Endothelial cell of umbilical vein (primary cell): ENCODE data around the gene KRT77. TPM values are rescaled to one million over a fixed set of nuclear protein-coding genes. Genes with fewer than 3 reads are reported as not detected.

Source experiments
- BruUV-seq: library from RNA; stranded (reverse); fragments of 400-500 nt; replicated peaks from 2 replicates; lab custom pipeline; 2021; lab: Mats Ljungman, UMichigan
- CTCF ChIA-PET: fragments of 300-600, 350-600 bp; sonication (Branson Sonifier 250); formaldehyde crosslinking; loops from one replicate; lab custom pipeline; 2021; ENCODE audit warnings: antibody characterized with exemption, inconsistent platforms; lab: Charles Lee
- POLR2A ChIA-PET: fragments of 300-600, 350-600 bp; sonication (Branson Sonifier 250); formaldehyde crosslinking; loops from one replicate; lab custom pipeline; 2021; ENCODE audit warnings: antibody characterized with exemption, inconsistent platforms; lab: Charles Lee
- DNase-seq: peaks from one replicate; pipeline ENCODE4 v3.0.0-alpha.2; 2011; ENCODE audit warnings: low read depth, low spot score
- FAIRE-seq: peaks from 2 replicates; lab custom pipeline; 2011; peaks lifted over from hg19 to GRCh38; lab: Jason Lieb, UNC
- H2AFZ ChIP-seq: 2 replicates; pipeline ENCODE4 v1.6.0; 2012; ENCODE audit warnings: low read depth, low read length, control low read depth, inconsistent platforms
- H3K27ac ChIP-seq: 2 replicates; pipeline ENCODE4 v1.5.1; 2011; ENCODE audit warnings: low read depth, mild to moderate bottlenecking, control low read depth, low read length, moderate library complexity; ENCODE audit not compliant: insufficient read depth
- H3K27me3 ChIP-seq, 2 experiments: 2 replicates each; pipeline versions ENCODE4 v1.6.0 to v1.6.1; 2011; ENCODE audit warnings: low read length in 2 of 2, mixed read lengths in 1 of 2; ENCODE audit not compliant: control insufficient read depth in 2 of 2, insufficient read depth in 2 of 2
- H3K36me3 ChIP-seq, 2 experiments: 2 replicates in 1 of 2; 3 replicates in 1 of 2; pipeline ENCODE4 v1.5.1; 2011; ENCODE audit warnings: low read length in 2 of 2, mild to moderate bottlenecking in 1 of 2, moderate library complexity in 1 of 2; ENCODE audit not compliant: control insufficient read depth in 2 of 2, insufficient read depth in 2 of 2; ENCODE audit errors: extremely low read depth in 1 of 2
- H3K4me1 ChIP-seq: 3 replicates; pipeline ENCODE4 v1.5.1; 2011; ENCODE audit warnings: mild to moderate bottlenecking, low read length; ENCODE audit not compliant: control insufficient read depth, insufficient read depth; ENCODE audit errors: extremely low read depth
- H3K4me2 ChIP-seq: 2 replicates; pipeline ENCODE4 v1.6.1; 2011; ENCODE audit warnings: low read length, control low read depth, mixed read lengths; ENCODE audit not compliant: insufficient read depth
- H3K4me3 ChIP-seq, 3 experiments: fragments of 200-600 bp in 1 of 3; sonication (generic), shearing (Covaris generic) in 1 of 3; replicated peaks in 1 of 3; 2 replicates each; pipeline ENCODE4 v1.5.1; 2011 to 2016; ENCODE audit warnings: control low read depth in 3 of 3, low read length in 3 of 3, mild to moderate bottlenecking in 2 of 3, inconsistent platforms in 1 of 3, low read depth in 1 of 3, moderate library complexity in 1 of 3; ENCODE audit not compliant: insufficient read depth in 1 of 3
- H3K79me2 ChIP-seq: 2 replicates; pipeline ENCODE4 v1.6.0; 2012; ENCODE audit warnings: low read length, inconsistent platforms; ENCODE audit not compliant: control insufficient read depth, insufficient read depth
- H3K9ac ChIP-seq: replicated peaks from 2 replicates; pipeline ENCODE3; 2011; ENCODE audit warnings: low read length, control low read depth; ENCODE audit not compliant: insufficient read depth; ENCODE audit errors: extremely low read depth
- H3K9me1 ChIP-seq: replicated peaks from 3 replicates; pipeline ENCODE4 v1.6.0; 2011; ENCODE audit warnings: mild to moderate bottlenecking, low read length; ENCODE audit not compliant: control insufficient read depth, insufficient read depth; ENCODE audit errors: extremely low read depth
- H3K9me3 ChIP-seq: replicated peaks from 2 replicates; pipeline ENCODE4 v1.5.1; 2012; ENCODE audit warnings: low read length, inconsistent platforms; ENCODE audit not compliant: control insufficient read depth, insufficient read depth
- H4K20me1 ChIP-seq: replicated peaks from 2 replicates; pipeline ENCODE3; 2011; ENCODE audit warnings: mild to moderate bottlenecking, low read length; ENCODE audit not compliant: control insufficient read depth, insufficient read depth; ENCODE audit errors: extremely low read depth
- EZH2 ChIP-seq: IDR thresholded peaks from 2 replicates; pipeline ENCODE4 v1.6.1; 2012; ENCODE audit warnings: borderline replicate concordance, low read depth, mild to moderate bottlenecking, moderate library complexity, low read length, inconsistent platforms; ENCODE audit not compliant: severe bottlenecking
- FOS ChIP-seq: IDR thresholded peaks from 2 replicates; pipeline ENCODE4 v1.6.1; 2011; ENCODE audit warnings: mild to moderate bottlenecking, low read length, moderate library complexity, borderline replicate concordance; ENCODE audit not compliant: insufficient read depth
- GATA2 ChIP-seq: IDR thresholded peaks from 2 replicates; pipeline ENCODE4 v1.7.0; 2011; ENCODE audit warnings: low read depth, mild to moderate bottlenecking, moderate library complexity, mixed read lengths, low read length; ENCODE audit not compliant: insufficient read length, insufficient read depth
- JUN ChIP-seq: IDR thresholded peaks from 2 replicates; pipeline ENCODE4 v1.6.1; 2011; ENCODE audit warnings: borderline replicate concordance, low read depth; ENCODE audit not compliant: insufficient read length, insufficient read depth
- MYC ChIP-seq: IDR thresholded peaks from one replicate; pipeline ENCODE4 v1.6.1; 2011; ENCODE audit warnings: mild to moderate bottlenecking, low read depth, low read length
- POLR2A ChIP-seq: IDR thresholded peaks from 2 replicates; pipeline ENCODE4 v1.6.1; 2012; ENCODE audit warnings: low read depth, mild to moderate bottlenecking, control low read depth, low read length
- POLR2AphosphoS5 ChIP-seq: IDR thresholded peaks from 2 replicates; pipeline ENCODE4 v1.6.1; 2012; ENCODE audit warnings: low read depth, mild to moderate bottlenecking, control low read depth, low read length, moderate library complexity; ENCODE audit not compliant: insufficient read depth
- dilution Hi-C: fragments of 300-500 bp; cut with MboI; formaldehyde crosslinking; loops from one replicate; pipeline ENCODE4 v1.15.0; 2019; ENCODE audit warnings: low sequenced_read_pairs; ENCODE audit not compliant: extremely low pct_ligation_motif_present
- intact Hi-C: fragments of 100-400 bp; cut with micrococcal nuclease; formaldehyde crosslinking; loops from one replicate; pipeline ENCODE4 v1.10.0; 2022
- polyA plus RNA-seq, 4 experiments: library from polyadenylated mRNA; depleted of rRNA in 3 of 4; stranded (reverse) in 3 of 4; unstranded in 1 of 4; fragments of >200 nt; gene quantifications; 2 replicates each; pipeline versions ENCODE4 v1.2.1 to v1.2.3, GENCODE V29; 2011 to 2012; ENCODE audit warnings: missing spikeins in 1 of 4
- total RNA-seq: library from RNA; stranded (reverse); gene quantifications from 2 replicates; pipeline ENCODE4 v1.2.3, GENCODE V29; 2021
- TF ChIP-seq, protein P1 (sequence below): IDR thresholded peaks from 2 replicates; pipeline ENCODE4 v1.6.1; 2011; ENCODE audit not compliant: insufficient read depth, insufficient read length
- TF ChIP-seq, protein P2 (sequence below), 2 donors: IDR thresholded peaks; 1 replicate in 1 of 2; 2 replicates in 1 of 2; pipeline ENCODE4 v1.5.1; 2011; ENCODE audit warnings: low read length in 2 of 2, mild to moderate bottlenecking in 2 of 2, moderate library complexity in 2 of 2, control low read depth in 1 of 2, inconsistent platforms in 1 of 2, low read depth in 1 of 2; ENCODE audit not compliant: insufficient read depth in 1 of 2; ENCODE audit errors: extremely low read depth in 1 of 2

The KRT77 gene
- total and polyA plus RNA-seq, 2 donors (not counting 3 experiments of a cell fraction or from before 2014, with no cell fraction given), result not detected

DNA sequence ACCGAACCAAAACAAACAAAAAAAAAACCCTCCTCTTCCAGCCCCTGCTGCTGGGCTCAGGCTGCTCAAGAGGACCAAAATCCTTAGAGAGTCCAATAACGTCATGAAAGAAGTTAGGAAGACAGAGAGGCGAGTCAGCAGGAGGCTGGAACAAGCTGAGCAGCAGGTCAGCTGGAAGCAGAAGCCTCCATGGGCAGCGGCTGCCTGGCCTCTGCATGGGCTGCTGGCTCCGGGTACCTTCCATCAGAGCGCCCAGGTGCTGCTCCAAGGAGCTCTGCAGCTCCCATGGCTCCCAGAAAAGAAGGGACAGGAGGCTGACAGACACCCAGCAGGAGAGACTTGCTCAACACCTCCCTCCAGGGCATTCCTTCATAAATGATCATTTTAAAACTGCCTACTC lies 48.1 kb downstream of the KRT77 start:
- TF ChIP-seq, protein P1, sequence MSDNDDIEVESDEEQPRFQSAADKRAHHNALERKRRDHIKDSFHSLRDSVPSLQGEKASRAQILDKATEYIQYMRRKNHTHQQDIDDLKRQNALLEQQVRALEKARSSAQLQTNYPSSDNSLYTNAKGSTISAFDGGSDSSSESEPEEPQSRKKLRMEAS, result no peak
- TF ChIP-seq MYC (no peak), JUN (no peak), POLR2AphosphoS5 (no peak), GATA2 (no peak), FOS (no peak), EZH2 (no peak), POLR2A (no peak)
- TF ChIP-seq, protein P2, sequence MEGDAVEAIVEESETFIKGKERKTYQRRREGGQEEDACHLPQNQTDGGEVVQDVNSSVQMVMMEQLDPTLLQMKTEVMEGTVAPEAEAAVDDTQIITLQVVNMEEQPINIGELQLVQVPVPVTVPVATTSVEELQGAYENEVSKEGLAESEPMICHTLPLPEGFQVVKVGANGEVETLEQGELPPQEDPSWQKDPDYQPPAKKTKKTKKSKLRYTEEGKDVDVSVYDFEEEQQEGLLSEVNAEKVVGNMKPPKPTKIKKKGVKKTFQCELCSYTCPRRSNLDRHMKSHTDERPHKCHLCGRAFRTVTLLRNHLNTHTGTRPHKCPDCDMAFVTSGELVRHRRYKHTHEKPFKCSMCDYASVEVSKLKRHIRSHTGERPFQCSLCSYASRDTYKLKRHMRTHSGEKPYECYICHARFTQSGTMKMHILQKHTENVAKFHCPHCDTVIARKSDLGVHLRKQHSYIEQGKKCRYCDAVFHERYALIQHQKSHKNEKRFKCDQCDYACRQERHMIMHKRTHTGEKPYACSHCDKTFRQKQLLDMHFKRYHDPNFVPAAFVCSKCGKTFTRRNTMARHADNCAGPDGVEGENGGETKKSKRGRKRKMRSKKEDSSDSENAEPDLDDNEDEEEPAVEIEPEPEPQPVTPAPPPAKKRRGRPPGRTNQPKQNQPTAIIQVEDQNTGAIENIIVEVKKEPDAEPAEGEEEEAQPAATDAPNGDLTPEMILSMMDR (IDR thresholded peaks at IDR 0.05; ENCODE audit: extremely low read depth in 1 of 2, insufficient read depth in 1 of 2, low read depth in 1 of 2, low read length in 2 of 2), result no peak
- BruUV-seq, result no TSS peak
- CTCF ChIA-PET, result interaction anchor here (2.0 kb wide), 1 partner anchor 10 kb away, joined by 4 read pairs; no protein-coding TSS in a partner anchor

More for the DNA sequence above, 48.1 kb downstream of the KRT77 start:
- POLR2A ChIA-PET, result no interaction called here
- intact Hi-C loops, result no loop called here
- Histone ChIP-seq H3K4me1 (no peaks in the 10 kb centered on the region), H3K79me2 (no peaks in the 10 kb centered on the region), H4K20me1 (no peaks in the 10 kb centered on the region), H3K27ac (no peak overlapping the region), H2AFZ (no peak overlapping the region), H3K9ac (no peak overlapping the region), H3K36me3 (no peaks in the 10 kb centered on the region), H3K4me3 (no peak overlapping the region), H3K27me3 (peaks cover 3% of the 10 kb centered on the region in 2 experiments), H3K9me3 (no peaks in the 10 kb centered on the region), H3K9me1 (no peaks in the 10 kb centered on the region), H3K4me2 (no peak overlapping the region)
- no peak for FAIRE-seq
- no peak for DNase-seq
- dilution Hi-C loops, result no loop called here
